Mesenchymal stem cell (in vitro differentiated cells and primary cell): ENCODE measurements around the gene GIGYF2.

Experiments
- DNase-seq: peaks from one replicate; pipeline ENCODE4 v3.0.0-alpha.2; 2013
- H2AFZ ChIP-seq: one replicate; pipeline ENCODE4 v1.6.1; 2013; ENCODE audit warnings: low read depth, mild to moderate bottlenecking, control low read depth, inconsistent platforms, low read length, moderate library complexity
- H2AK5ac ChIP-seq: 2 replicates; pipeline ENCODE4 v1.6.1; 2013; ENCODE audit warnings: low read length, moderate library complexity, mild to moderate bottlenecking, inconsistent platforms; ENCODE audit not compliant: severe bottlenecking
- H2BK120ac ChIP-seq: one replicate; pipeline ENCODE4 v1.6.1; 2013; ENCODE audit warnings: low read depth, mild to moderate bottlenecking, inconsistent platforms, low read length, moderate library complexity
- H2BK12ac ChIP-seq, 2 experiments: one replicate each; pipeline ENCODE4 v1.6.1; 2013; ENCODE audit warnings: inconsistent platforms in 2 of 2, low read length in 2 of 2, mild to moderate bottlenecking in 2 of 2, moderate library complexity in 2 of 2, control low read depth in 1 of 2
- H2BK15ac ChIP-seq: one replicate; pipeline ENCODE4 v1.6.1; 2013; ENCODE audit warnings: mild to moderate bottlenecking, low read depth, inconsistent platforms; ENCODE audit not compliant: poor library complexity, severe bottlenecking
- H2BK5ac ChIP-seq: 2 replicates; pipeline ENCODE4 v1.6.1; 2013; ENCODE audit warnings: low read depth, mild to moderate bottlenecking, low read length, control low read depth, inconsistent platforms; ENCODE audit not compliant: poor library complexity, severe bottlenecking
- H3K14ac ChIP-seq, 2 experiments: one replicate each; pipeline ENCODE4 v1.6.1; 2013; ENCODE audit warnings: inconsistent platforms in 2 of 2, low read length in 2 of 2, control low read depth in 1 of 2, mild to moderate bottlenecking in 1 of 2, moderate library complexity in 1 of 2
- H3K18ac ChIP-seq, 2 experiments: one replicate each; pipeline ENCODE4 v1.6.1; 2013; ENCODE audit warnings: inconsistent platforms in 2 of 2, low read length in 2 of 2, control low read depth in 1 of 2, low read depth in 1 of 2, mild to moderate bottlenecking in 1 of 2
- H3K23ac ChIP-seq, 2 experiments: one replicate each; pipeline ENCODE4 v1.6.1; 2013; ENCODE audit warnings: inconsistent platforms in 2 of 2, low read length in 2 of 2, mild to moderate bottlenecking in 2 of 2, moderate library complexity in 2 of 2, control low read depth in 1 of 2
- H3K27ac ChIP-seq: 2 replicates; pipeline ENCODE4 v1.5.1; 2013; ENCODE audit warnings: mild to moderate bottlenecking, moderate library complexity, low read length, control low read depth, inconsistent platforms; ENCODE audit not compliant: poor library complexity, severe bottlenecking
- H3K27me3 ChIP-seq, 2 experiments: 2 replicates each; pipeline versions ENCODE4 v1.6.1 to v1.7.0; 2013; ENCODE audit warnings: low read length in 2 of 2, mild to moderate bottlenecking in 2 of 2, moderate library complexity in 2 of 2, control low read depth in 1 of 2, inconsistent platforms in 1 of 2; ENCODE audit not compliant: control insufficient read depth in 1 of 2, insufficient read depth in 1 of 2
- H3K36me3 ChIP-seq, 2 experiments: 2 replicates each; pipeline versions ENCODE4 v1.6.1 to v1.7.0; 2013; ENCODE audit warnings: low read length in 2 of 2, control low read depth in 1 of 2, inconsistent platforms in 1 of 2, low read depth in 1 of 2, mild to moderate bottlenecking in 1 of 2; ENCODE audit not compliant: insufficient read depth in 2 of 2, control insufficient read depth in 1 of 2
- H3K4ac ChIP-seq, 2 experiments: one replicate each; pipeline ENCODE4 v1.6.1; 2013; ENCODE audit warnings: inconsistent platforms in 2 of 2, low read length in 2 of 2, mild to moderate bottlenecking in 2 of 2, moderate library complexity in 2 of 2, control low read depth in 1 of 2, low read depth in 1 of 2
- H3K4me1 ChIP-seq: 2 replicates; pipeline ENCODE4 v1.6.1; 2013; ENCODE audit warnings: low read depth, low read length, control low read depth; ENCODE audit not compliant: control insufficient read depth, insufficient read depth
- H3K4me2 ChIP-seq: 2 replicates; pipeline ENCODE4 v1.6.1; 2013; ENCODE audit warnings: low read length, mild to moderate bottlenecking, inconsistent platforms; ENCODE audit not compliant: poor library complexity, severe bottlenecking
- H3K4me3 ChIP-seq, 2 experiments: 2 replicates each; pipeline versions ENCODE4 v1.5.1 to v1.7.0; 2013; ENCODE audit warnings: low read length in 2 of 2, mild to moderate bottlenecking in 2 of 2, control low read depth in 1 of 2, low read depth in 1 of 2; ENCODE audit not compliant: insufficient read depth in 1 of 2
- H3K79me1 ChIP-seq: replicated peaks from 2 replicates; pipeline ENCODE4 v1.6.1; 2013; ENCODE audit warnings: mild to moderate bottlenecking, control low read depth, low read length, inconsistent platforms; ENCODE audit not compliant: poor library complexity, severe bottlenecking
- H3K9ac ChIP-seq: 2 replicates; pipeline ENCODE4 v1.7.0; 2013; ENCODE audit warnings: mild to moderate bottlenecking, low read length, moderate library complexity
- H3K9me3 ChIP-seq: 2 replicates; pipeline ENCODE4 v1.7.0; 2013; ENCODE audit warnings: mild to moderate bottlenecking, low read length; ENCODE audit not compliant: control insufficient read depth
- H4K8ac ChIP-seq: one replicate; pipeline ENCODE4 v1.6.1; 2013; ENCODE audit warnings: inconsistent platforms, mild to moderate bottlenecking, low read length, moderate library complexity
- H4K91ac ChIP-seq: one replicate; pipeline ENCODE4 v1.6.1; 2013; ENCODE audit warnings: mild to moderate bottlenecking, low read length, inconsistent platforms
- WGBS: methylation state at CpG from one replicate; pipeline ENCODE4 v1.1.7; 2013; ENCODE audit warnings: mixed read lengths; 5-methylcytosine and 5-hydroxymethylcytosine counted together

Gene GIGYF2

GRCh38 chr2:232838406-232838874 is 141.3 kb downstream of the GIGYF2 start:
- Histone ChIP-seq H2BK120ac (no peak overlapping the region), H3K18ac (no peak overlapping the region), H2BK15ac (no peak overlapping the region), H2BK5ac (no peak overlapping the region), H3K27me3 (no peaks in the 10 kb centered on the region), H4K8ac (no peak overlapping the region), H3K4me3 (no peak overlapping the region), H3K9ac (no peak overlapping the region), H3K4me2 (no peak overlapping the region), H2AK5ac (no peak overlapping the region), H3K27ac (peak overlapping the region; percentile 38), H3K23ac (no peak overlapping the region), H2AFZ (no peak overlapping the region), H3K36me3 (peaks cover 23 to 74% of the 10 kb centered on the region in 2 experiments), H3K9me3 (no peaks in the 10 kb centered on the region), H3K4ac (no peak overlapping the region), H2BK12ac (no peak overlapping the region), H3K4me1 (peaks cover 4% of the 10 kb centered on the region), H4K91ac (no peak overlapping the region), H3K79me1 (peaks cover 33% of the 10 kb centered on the region), H3K14ac (no peak overlapping the region)
- peak; percentile 43 for DNase-seq
- 78% methylated on average over 2 of the region's 2 CpGs for WGBS

- H4K91ac ChIP-seq: no peak overlapping the region
- H3K18ac ChIP-seq: no peak overlapping the region
- no peak overlapping the region for H2AFZ ChIP-seq
- no peaks in the 10 kb centered on the region for H3K9me3 ChIP-seq
- H3K27me3 ChIP-seq: no peaks in the 10 kb centered on the region
- H3K9ac ChIP-seq: no peak overlapping the region
- DNase-seq: no peak
- no peak overlapping the region for H3K4ac ChIP-seq
- H2BK15ac ChIP-seq: no peak overlapping the region
- no peak overlapping the region for H2AK5ac ChIP-seq
- no peak overlapping the region for H2BK5ac ChIP-seq
- WGBS: 94% methylated on average over 9 of the region's 9 CpGs
- H3K14ac ChIP-seq: no peak overlapping the region
- H4K8ac ChIP-seq: no peak overlapping the region
- H2BK12ac ChIP-seq: no peak overlapping the region
- H2BK120ac ChIP-seq: no peak overlapping the region
- H3K4me3 ChIP-seq: no peak overlapping the region
- H3K36me3 ChIP-seq: peaks cover 24 to 72% of the 10 kb centered on the region in 2 experiments
- H3K79me1 ChIP-seq: peaks cover 32% of the 10 kb centered on the region
- H3K23ac ChIP-seq: no peak overlapping the region
- no peak overlapping the region for H3K4me2 ChIP-seq
- H3K27ac ChIP-seq: no peak overlapping the region
- H3K4me1 ChIP-seq: peaks cover 4% of the 10 kb centered on the region
Observed at GRCh38 chr2:232839411-232840079, 142.4 kb downstream of the GIGYF2 start.

GRCh38 chr2:232842689-232843088 is 145.6 kb downstream of the GIGYF2 start:
- H2BK120ac ChIP-seq: no peak overlapping the region
- H4K8ac ChIP-seq: no peak overlapping the region
- H2BK12ac ChIP-seq: no peak overlapping the region
- no peaks in the 10 kb centered on the region for H3K4me1 ChIP-seq
- no peak overlapping the region for H3K9ac ChIP-seq
- no peak overlapping the region for H3K23ac ChIP-seq
- no peak overlapping the region for H2BK5ac ChIP-seq
- H3K27me3 ChIP-seq: no peaks in the 10 kb centered on the region
- H3K79me1 ChIP-seq: peaks cover 22% of the 10 kb centered on the region
- no peak overlapping the region for H2BK15ac ChIP-seq
- peaks cover 18 to 84% of the 10 kb centered on the region in 2 experiments for H3K36me3 ChIP-seq
- H3K4ac ChIP-seq: no peak overlapping the region
- no peak overlapping the region for H3K27ac ChIP-seq
- no peak overlapping the region for H3K4me3 ChIP-seq
- no peak overlapping the region for H3K4me2 ChIP-seq
- WGBS: 70% methylated on average over 2 of the region's 2 CpGs
- H2AFZ ChIP-seq: no peak overlapping the region
- H3K14ac ChIP-seq: no peak overlapping the region
- H4K91ac ChIP-seq: no peak overlapping the region
- H3K18ac ChIP-seq: no peak overlapping the region
- DNase-seq: no peak
- H3K9me3 ChIP-seq: no peaks in the 10 kb centered on the region
- H2AK5ac ChIP-seq: no peak overlapping the region

GRCh38 chr2:232843834-232844233 is 146.7 kb downstream of the GIGYF2 start:
- H2BK15ac ChIP-seq: no peak overlapping the region
- no peak overlapping the region for H3K9ac ChIP-seq
- H2BK120ac ChIP-seq: no peak overlapping the region
- H3K4me3 ChIP-seq: no peak overlapping the region
- WGBS: 93% methylated on average over 2 of the region's 3 CpGs
- no peak overlapping the region for H2AFZ ChIP-seq
- H3K27me3 ChIP-seq: no peaks in the 10 kb centered on the region
- H3K4ac ChIP-seq: no peak overlapping the region
- no peak overlapping the region for H3K23ac ChIP-seq
- no peak overlapping the region for H3K4me2 ChIP-seq
- no peak overlapping the region for H2BK12ac ChIP-seq
- peaks cover 22% of the 10 kb centered on the region for H3K79me1 ChIP-seq
- no peak overlapping the region for H3K27ac ChIP-seq
- no peak overlapping the region for H4K91ac ChIP-seq
- no peak overlapping the region for H2BK5ac ChIP-seq
- H4K8ac ChIP-seq: no peak overlapping the region
- no peak overlapping the region for H3K18ac ChIP-seq
- no peak overlapping the region for H3K14ac ChIP-seq
- no peak overlapping the region for H2AK5ac ChIP-seq
- H3K9me3 ChIP-seq: no peaks in the 10 kb centered on the region
- H3K4me1 ChIP-seq: no peaks in the 10 kb centered on the region
- no peak for DNase-seq
- H3K36me3 ChIP-seq: peaks cover 22 to 91% of the 10 kb centered on the region in 2 experiments
